ENCODE measurements around the gene SERPINA3. TPM values are rescaled to one million over a fixed set of nuclear protein-coding genes. Genes with fewer than 3 reads are reported as not detected.
A peak's percentile ranks its signal among the peaks of the same experiment; 100 is the strongest.

Gene SERPINA3
- total RNA-seq, 1 experiment from 2014 or later: 3.5 TPM

DNA sequence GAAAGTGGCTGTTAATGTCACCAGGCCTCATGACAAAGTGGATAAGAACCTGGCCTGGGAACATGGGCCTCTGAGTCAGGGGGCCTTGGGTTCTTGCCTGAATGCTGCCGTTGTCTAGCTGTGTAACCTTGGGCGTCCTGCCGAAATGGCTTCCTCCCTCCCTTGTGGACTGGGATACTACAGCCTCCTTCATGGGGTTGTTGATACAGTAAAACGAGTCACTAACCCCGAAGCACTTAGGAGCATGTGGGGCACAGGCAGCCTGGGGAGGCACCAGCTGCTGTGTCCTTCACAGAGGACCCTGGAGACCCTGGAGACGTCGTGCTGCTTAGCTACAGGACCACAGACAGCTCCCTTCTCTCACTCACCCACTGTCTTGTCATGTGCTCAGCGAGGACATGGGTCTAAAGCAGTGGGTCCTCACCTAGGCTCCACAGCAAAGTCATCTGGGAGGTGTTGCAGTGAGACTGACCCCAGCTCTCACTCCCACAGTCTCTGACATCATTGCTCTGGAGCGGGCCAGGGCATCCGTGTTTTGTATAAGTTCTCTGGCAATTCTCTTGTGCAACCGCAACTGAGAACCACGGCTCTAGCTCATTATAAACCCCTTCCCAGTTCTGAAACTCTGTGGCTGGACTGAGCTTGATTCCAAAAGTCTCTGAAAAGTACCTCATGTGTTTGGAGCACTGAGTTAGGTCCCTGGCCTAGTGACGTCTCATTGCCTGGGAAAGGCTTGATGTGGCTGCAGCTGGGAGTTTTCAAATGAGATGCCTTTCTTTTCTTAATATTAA lies 42.1 kb downstream of the SERPINA3 start:
- H3K4me3 Mint-ChIP-seq: no peak overlapping the region
- TF ChIP-seq, protein P1, sequence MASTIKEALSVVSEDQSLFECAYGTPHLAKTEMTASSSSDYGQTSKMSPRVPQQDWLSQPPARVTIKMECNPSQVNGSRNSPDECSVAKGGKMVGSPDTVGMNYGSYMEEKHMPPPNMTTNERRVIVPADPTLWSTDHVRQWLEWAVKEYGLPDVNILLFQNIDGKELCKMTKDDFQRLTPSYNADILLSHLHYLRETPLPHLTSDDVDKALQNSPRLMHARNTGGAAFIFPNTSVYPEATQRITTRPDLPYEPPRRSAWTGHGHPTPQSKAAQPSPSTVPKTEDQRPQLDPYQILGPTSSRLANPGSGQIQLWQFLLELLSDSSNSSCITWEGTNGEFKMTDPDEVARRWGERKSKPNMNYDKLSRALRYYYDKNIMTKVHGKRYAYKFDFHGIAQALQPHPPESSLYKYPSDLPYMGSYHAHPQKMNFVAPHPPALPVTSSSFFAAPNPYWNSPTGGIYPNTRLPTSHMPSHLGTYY (CRISPR knock-in tag; IDR thresholded peaks at IDR 0.05): no peak
- TF ChIP-seq STAT6 (CRISPR knock-in tag; conservative IDR thresholded peaks at IDR 0.05; ENCODE audit: low read depth) (no peak), CREM (CRISPR knock-in tag; IDR thresholded peaks at IDR 0.05) (no peak), ZNF232 (CRISPR knock-in tag; IDR thresholded peaks at IDR 0.05) (no peak), GRHL2 (CRISPR knock-in tag; IDR thresholded peaks at IDR 0.05; ENCODE audit: insufficient replicate concordance, severe bottlenecking) (no peak), TCF7 (CRISPR knock-in tag; IDR thresholded peaks at IDR 0.05; ENCODE audit: low read depth) (no peak), FOXJ3 (CRISPR knock-in tag; IDR thresholded peaks at IDR 0.05; ENCODE audit: borderline replicate concordance) (no peak), TEAD4 (CRISPR knock-in tag; IDR thresholded peaks at IDR 0.05) (no peak), MYBL2 (CRISPR knock-in tag; IDR thresholded peaks at IDR 0.05) (no peak), NFYB (CRISPR knock-in tag; conservative IDR thresholded peaks at IDR 0.05; ENCODE audit: low read depth) (no peak), EMX1 (CRISPR knock-in tag; IDR thresholded peaks at IDR 0.05) (no peak), SMAD3 (CRISPR knock-in tag; IDR thresholded peaks at IDR 0.05; ENCODE audit: borderline replicate concordance) (no peak), TEAD1 (CRISPR knock-in tag; IDR thresholded peaks at IDR 0.05) (no peak), ZNF416 (CRISPR knock-in tag; IDR thresholded peaks at IDR 0.05) (no peak), RORB (CRISPR knock-in tag; IDR thresholded peaks at IDR 0.05) (no peak)
- TF ChIP-seq, protein P2, sequence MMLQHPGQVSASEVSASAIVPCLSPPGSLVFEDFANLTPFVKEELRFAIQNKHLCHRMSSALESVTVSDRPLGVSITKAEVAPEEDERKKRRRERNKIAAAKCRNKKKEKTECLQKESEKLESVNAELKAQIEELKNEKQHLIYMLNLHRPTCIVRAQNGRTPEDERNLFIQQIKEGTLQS (CRISPR knock-in tag; conservative IDR thresholded peaks at IDR 0.05): no peak
- TF ChIP-seq, protein P3, sequence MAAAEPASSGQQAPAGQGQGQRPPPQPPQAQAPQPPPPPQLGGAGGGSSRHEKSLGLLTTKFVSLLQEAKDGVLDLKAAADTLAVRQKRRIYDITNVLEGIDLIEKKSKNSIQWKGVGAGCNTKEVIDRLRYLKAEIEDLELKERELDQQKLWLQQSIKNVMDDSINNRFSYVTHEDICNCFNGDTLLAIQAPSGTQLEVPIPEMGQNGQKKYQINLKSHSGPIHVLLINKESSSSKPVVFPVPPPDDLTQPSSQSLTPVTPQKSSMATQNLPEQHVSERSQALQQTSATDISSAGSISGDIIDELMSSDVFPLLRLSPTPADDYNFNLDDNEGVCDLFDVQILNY (CRISPR knock-in tag; IDR thresholded peaks at IDR 0.05): no peak
- TF ChIP-seq, protein P4, sequence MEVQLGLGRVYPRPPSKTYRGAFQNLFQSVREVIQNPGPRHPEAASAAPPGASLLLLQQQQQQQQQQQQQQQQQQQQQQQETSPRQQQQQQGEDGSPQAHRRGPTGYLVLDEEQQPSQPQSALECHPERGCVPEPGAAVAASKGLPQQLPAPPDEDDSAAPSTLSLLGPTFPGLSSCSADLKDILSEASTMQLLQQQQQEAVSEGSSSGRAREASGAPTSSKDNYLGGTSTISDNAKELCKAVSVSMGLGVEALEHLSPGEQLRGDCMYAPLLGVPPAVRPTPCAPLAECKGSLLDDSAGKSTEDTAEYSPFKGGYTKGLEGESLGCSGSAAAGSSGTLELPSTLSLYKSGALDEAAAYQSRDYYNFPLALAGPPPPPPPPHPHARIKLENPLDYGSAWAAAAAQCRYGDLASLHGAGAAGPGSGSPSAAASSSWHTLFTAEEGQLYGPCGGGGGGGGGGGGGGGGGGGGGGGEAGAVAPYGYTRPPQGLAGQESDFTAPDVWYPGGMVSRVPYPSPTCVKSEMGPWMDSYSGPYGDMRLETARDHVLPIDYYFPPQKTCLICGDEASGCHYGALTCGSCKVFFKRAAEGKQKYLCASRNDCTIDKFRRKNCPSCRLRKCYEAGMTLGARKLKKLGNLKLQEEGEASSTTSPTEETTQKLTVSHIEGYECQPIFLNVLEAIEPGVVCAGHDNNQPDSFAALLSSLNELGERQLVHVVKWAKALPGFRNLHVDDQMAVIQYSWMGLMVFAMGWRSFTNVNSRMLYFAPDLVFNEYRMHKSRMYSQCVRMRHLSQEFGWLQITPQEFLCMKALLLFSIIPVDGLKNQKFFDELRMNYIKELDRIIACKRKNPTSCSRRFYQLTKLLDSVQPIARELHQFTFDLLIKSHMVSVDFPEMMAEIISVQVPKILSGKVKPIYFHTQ (CRISPR knock-in tag; IDR thresholded peaks at IDR 0.05): no peak
- ChIA-PET CTCF (interaction anchor here (0.7 to 1.3 kb wide), 5 partner anchors 17 to 221 kb away, joined by 3 to 5 read pairs (median 3); no protein-coding TSS in a partner anchor), POLR2A (no interaction called here)
- 0 out of 2 replicates have a peak, but pooled peaks cover 2% of the 10 kb centered on the region for H3K36me3 Mint-ChIP-seq
- DNase-seq (ENCODE audit: low spot score) (no peak), ATAC-seq (peak; percentile 41)
- H3K9me3 Mint-ChIP-seq: peaks cover 5% of the 10 kb centered on the region
- H3K27me3 Mint-ChIP-seq (ENCODE audit: low read depth): no peaks in the 10 kb centered on the region; the same call in 1 of the 2 replicates
- H3K4me1 Mint-ChIP-seq: no peaks in the 10 kb centered on the region
- no peak overlapping the region for H3K27ac Mint-ChIP-seq
